ENCODE measurements around the gene MCF2L2.
"Not testable (repeated sequence)": the region's sequence is repeated elsewhere in the genome, so short reads cannot be mapped to it uniquely, and the experiment has no call there.

The MCF2L2 gene

GRCh38 chr3:183472155-183472554, 43.7 kb upstream of the MCF2L2 start:
- TF ChIP-seq CTCF (IDR thresholded peaks at IDR 0.05; ENCODE audit: insufficient read depth, low read length, missing control alignments), result no peak
- ChIA-PET CTCF (interaction anchor here (1.0 to 1.6 kb wide), 3 partner anchors 287 to 412 kb away, joined by 3 to 6 read pairs (median 5); partner anchors contain the start of gene PARL), POLR2A (no interaction called here)
- no peak overlapping the region for H3K4me3 ChIP-seq (ENCODE audit: low read depth, low read length)
- DNase-seq (ENCODE audit: low read depth, low spot score), result no peak

- no peak overlapping the region for H3K4me3 ChIP-seq (ENCODE audit: low read depth, low read length)
- POLR2A ChIA-PET, result no interaction called here
- no peak for DNase-seq (ENCODE audit: low read depth, low spot score)
- no peak for TF ChIP-seq CTCF (IDR thresholded peaks at IDR 0.05; ENCODE audit: insufficient read depth, low read length, missing control alignments)
- CTCF ChIA-PET, result interaction anchor here (0.7 to 4.2 kb wide), 20 partner anchors 9 to 428 kb away, joined by 3 to 24 read pairs (median 4); partner anchors contain the start of genes PARL and YEATS2
These were observed 40.0 kb upstream of the MCF2L2 start for GRCh38 chr3:183468424-183468823.

GRCh38 chr3:183466575-183466974, 38.2 kb upstream of the MCF2L2 start:
- ChIA-PET CTCF (interaction anchor here (1.1 to 1.2 kb wide), 2 partner anchors 301 to 418 kb away, joined by 3 to 5 read pairs; partner anchors contain the start of gene PARL), POLR2A (no interaction called here)
- TF ChIP-seq CTCF (IDR thresholded peaks at IDR 0.05; ENCODE audit: insufficient read depth, low read length, missing control alignments), result no peak
- no peak for DNase-seq (ENCODE audit: low read depth, low spot score)
- no peak overlapping the region for H3K4me3 ChIP-seq (ENCODE audit: low read depth, low read length)

GRCh38 chr3:183465710-183466109, 37.3 kb upstream of the MCF2L2 start:
- POLR2A ChIA-PET; CTCF ChIA-PET; H3K4me3 ChIP-seq (ENCODE audit: low read depth, low read length); DNase-seq (ENCODE audit: low read depth, low spot score): not testable (repeated sequence)

- POLR2A ChIA-PET, result no interaction called here
- TF ChIP-seq CTCF (IDR thresholded peaks at IDR 0.05; ENCODE audit: insufficient read depth, low read length, missing control alignments), result no peak
- no peak for DNase-seq (ENCODE audit: low read depth, low spot score)
- H3K4me3 ChIP-seq (ENCODE audit: low read depth, low read length), result no peak overlapping the region
- CTCF ChIA-PET, result interaction anchor here (0.9 to 1.2 kb wide), 3 partner anchors 13 to 420 kb away, joined by 3 read pairs; partner anchors contain the start of gene PARL
These were observed 36.1 kb upstream of the MCF2L2 start for GRCh38 chr3:183464480-183464879.

- POLR2A ChIA-PET, result no interaction called here
- DNase-seq (ENCODE audit: low read depth, low spot score), result no peak
- no peak for TF ChIP-seq CTCF (IDR thresholded peaks at IDR 0.05; ENCODE audit: insufficient read depth, low read length, missing control alignments)
- CTCF ChIA-PET, result no interaction called here
- no peak overlapping the region for H3K4me3 ChIP-seq (ENCODE audit: low read depth, low read length)
These were observed 31.9 kb upstream of the MCF2L2 start for GRCh38 chr3:183460081-183461055.
